HG03064 (cell line): ENCODE results near the gene CENPT.
A peak's percentile ranks its signal among the peaks of the same experiment; 100 is the strongest.
"Not testable (repeated sequence)": the region's sequence is repeated elsewhere in the genome, so short reads cannot be mapped to it uniquely, and the experiment has no call there.

Source experiments
- ATAC-seq: cut with Tn5 transposase; IDR thresholded peaks from one replicate; pipeline ENCODE4 v1.9.1; 2021; ENCODE audit warnings: low read depth; ENCODE audit not compliant: unreplicated experiment

Gene CENPT

DNA sequence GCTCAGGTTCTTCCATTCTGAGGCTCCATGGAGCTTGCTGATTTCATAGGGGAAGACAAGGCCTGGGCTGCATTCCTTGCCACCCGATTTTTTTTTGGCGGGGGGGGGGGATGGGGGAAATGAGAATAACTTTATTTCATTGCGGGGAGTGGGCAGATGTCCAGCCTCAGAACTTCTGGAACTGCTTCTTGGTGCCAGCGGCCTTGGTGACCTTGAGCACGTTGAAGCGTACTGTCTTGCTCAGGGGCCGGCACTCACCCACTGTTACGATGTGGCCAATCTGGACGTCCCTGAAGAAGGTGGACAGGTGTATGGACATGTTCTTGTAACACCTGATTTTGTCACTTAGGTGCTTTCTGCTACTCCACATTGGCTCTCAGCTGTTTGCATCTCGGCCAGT lies 8.3 kb upstream of the CENPT start:
- no peak for ATAC-seq

DNA sequence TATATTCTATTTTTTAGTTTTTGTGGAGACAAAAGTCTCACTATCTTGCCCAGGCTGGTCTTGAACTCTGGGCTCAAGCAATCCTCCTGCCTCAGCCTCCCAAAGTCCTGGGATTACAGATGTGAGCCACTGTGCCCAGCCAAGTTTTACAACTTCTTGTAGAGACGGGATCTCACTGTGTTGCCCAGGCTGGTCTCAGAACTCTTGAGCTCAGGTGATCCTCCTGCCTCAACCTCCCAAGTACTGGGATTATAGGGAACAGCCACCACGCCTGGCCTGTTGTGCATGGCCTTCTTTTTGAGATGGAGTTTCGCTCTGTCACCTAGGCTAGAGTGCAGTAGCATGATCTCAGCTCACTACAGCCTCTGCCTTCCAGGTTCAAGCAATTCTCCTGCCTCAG lies 6.2 kb upstream of the CENPT start:
- ATAC-seq: no peak

GRCh38 chr16:67848118-67848517 lies 625 bp upstream of the CENPT start:
- ATAC-seq: no peak

- peak; percentile 49 for ATAC-seq
Observed at GRCh38 chr16:67846320-67847063, 1.0 kb downstream of the CENPT start, which contains the start of gene NUTF2. Gene NUTF2, plus strand, starts transcription at chr16:67846933. Its CDS starts 18,198 bp downstream, at chr16:67865131.

DNA sequence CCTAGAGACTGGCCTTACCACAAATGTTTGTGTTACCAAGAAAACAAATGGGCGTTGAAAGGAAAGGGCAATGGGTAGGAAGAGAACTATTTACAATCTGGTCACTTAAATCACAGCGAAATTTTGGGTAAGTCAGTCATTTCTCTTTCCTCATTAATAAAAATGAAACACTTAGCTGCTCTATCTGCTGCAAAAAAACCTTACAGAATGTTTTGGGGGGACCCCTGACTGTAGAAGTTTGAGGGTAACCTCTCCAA lies 1.5 kb downstream of the CENPT start:
- ATAC-seq: no peak

- ATAC-seq: no peak
Observed at GRCh38 chr16:67845291-67846062, 2.0 kb downstream of the CENPT start.

- no peak for ATAC-seq
Observed at GRCh38 chr16:67844497-67844896, 3.0 kb downstream of the CENPT start.

DNA sequence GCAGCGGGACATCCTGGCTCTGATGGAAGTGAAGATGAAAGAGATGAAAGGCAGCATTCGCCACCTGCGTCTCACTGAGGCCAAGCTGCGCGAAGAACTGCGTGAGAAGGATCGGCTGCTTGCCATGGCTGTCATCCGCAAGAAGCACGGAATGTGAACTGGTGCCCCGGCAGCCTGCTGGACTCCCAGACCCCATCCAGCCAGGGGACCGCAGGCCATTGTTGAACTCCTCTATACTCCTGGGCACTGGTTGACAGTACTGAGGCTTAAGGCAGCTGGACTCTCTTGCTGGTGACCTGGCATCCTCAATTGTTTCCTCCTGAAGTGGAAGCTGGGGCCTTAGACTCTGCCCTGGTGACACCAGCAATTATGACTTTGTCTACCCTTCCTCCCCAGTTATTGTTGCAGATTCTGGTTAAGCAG lies 4.1 kb downstream of the CENPT start:
- no peak for ATAC-seq

GRCh38 chr16:67842509-67843342 lies 4.8 kb downstream of the CENPT start:
- ATAC-seq: no peak

DNA sequence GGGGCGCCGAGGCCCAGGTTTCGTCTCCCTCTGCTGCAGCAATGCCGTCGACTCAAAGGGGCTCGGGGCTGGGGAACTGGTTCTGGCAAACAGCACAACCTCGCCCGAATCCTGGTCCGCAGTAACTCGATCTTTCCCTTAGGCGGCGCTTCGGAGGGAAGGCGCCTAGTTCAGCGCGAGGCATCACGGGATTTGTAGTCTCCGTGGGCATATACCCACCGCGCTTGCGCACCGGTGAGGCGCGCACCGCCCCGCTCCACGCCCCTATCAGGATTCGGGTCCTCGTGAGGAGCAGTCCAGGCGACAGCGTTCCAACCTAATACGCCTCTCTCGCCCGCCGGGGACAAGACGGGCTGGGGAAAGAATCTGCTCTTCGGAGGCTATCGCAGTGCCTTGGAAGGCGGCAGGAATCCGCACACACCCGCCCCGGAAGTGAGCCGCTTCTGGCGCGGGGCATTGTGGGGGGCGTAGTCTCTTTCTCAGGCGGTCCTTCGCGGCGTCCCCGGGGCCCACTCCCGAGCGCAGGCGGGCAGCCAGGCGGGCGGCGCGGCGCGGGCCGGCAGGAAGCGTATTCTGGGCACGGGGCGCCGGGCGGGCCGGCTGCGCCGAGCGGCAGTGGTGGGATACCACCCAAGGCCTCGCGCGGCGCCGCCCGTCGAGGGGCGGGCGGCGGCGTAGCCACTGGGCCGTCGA lies 5.5 kb downstream of the CENPT start, which contains the start of gene THAP11:
THAP11 (plus strand) TSS at position 505 of the 693 bp plus-strand sequence. CDS start 235 bp downstream, outside the sequence.
- peak; percentile 46 for ATAC-seq

DNA sequence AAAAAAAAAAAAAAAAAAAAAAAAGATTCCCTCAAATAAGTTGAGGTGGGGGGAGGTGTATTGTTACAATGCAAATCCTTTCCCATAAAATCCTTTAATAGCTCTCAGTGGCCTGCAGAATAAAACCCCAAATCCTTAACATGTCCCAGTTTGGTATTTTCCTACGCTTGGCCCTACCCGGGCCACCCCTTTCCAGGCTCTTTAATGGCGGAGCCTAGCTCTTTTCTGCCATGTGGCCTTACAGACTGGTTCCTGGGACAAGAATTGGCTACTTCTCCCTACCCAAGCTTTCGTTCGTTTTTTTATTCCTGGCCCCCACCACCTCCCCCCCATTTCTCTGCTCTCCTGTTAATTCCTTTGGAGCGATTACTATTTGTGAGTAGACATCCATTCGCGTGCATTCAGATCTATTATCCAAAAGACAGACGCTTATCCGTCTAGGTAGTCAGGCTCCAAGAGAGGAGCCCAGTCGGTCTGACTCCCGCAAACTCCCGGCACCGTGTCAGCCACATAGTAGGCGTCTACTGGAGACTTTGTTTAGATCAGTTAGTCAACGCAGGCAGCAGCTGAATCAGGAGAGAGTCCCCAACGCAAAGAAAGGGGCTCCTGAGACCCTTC lies 6.2 kb downstream of the CENPT start:
- ATAC-seq: no peak

DNA sequence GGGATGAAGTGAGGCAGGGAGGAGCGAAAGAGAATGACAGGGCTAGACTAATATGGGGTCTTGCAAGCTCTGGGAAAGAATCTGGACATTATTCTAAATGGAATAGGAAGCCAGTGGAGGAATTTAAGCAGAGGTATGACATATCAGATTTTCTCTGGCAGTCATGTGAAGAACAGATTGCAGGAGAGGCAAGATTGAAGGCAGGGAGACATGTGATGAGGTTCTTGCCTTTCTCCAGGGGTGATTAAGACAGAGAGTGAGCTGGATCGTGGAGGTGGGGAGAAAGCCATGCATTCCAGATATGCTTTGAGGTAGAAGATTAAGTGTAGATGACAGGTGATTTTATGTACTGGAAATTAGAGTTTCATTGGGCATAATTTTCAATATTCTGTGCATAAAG lies 9.7 kb downstream of the CENPT start:
- ATAC-seq: no peak

- not testable (repeated sequence) for ATAC-seq
Observed at GRCh38 chr16:67837190-67837589, 10.3 kb downstream of the CENPT start.

DNA sequence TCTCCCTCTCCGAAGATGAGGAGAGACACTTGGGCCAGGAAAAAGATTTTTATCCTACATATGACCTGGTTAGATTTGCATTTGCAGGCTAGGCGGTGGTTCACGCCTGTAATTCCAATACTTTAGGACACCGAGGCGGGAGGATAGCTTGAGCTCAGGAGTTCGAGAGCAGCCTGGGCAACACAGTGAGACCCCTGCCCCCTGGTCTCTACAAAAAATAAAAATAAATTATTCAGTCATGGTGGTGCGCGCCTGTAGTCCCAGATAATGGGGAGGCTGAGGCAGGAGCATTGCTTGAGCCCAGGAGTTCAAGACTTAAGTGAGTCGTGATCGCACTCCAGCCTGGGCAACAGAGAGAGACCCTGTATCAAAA lies 13.3 kb downstream of the CENPT start:
- no peak for ATAC-seq

GRCh38 chr16:67833415-67834241 lies 13.9 kb downstream of the CENPT start:
- peak; percentile 93 for ATAC-seq

DNA sequence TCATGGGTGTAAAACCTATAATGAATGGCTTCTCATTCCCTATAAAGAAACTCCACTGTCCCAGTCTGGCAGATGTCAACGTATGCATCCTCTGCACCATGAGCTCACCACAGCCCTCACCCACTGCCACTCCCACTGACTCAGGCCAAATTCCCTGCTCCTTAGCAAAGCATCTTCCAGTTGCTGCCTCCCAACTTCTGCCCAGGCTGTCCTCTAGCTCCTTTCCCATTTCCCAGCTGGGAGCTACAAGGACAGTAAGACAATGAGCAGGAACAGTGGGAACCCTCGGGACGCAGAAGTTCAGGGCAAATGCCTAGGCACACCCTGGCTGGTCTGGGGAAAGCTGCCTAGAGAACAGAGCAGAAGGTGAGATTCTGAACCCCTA lies 14.5 kb downstream of the CENPT start:
- ATAC-seq: no peak

GRCh38 chr16:67828651-67829050 lies 18.8 kb downstream of the CENPT start:
- ATAC-seq: no peak

- no peak for ATAC-seq
Observed at GRCh38 chr16:67825906-67826305, 21.6 kb downstream of the CENPT start.

GRCh38 chr16:67825119-67825518 lies 22.4 kb downstream of the CENPT start:
- no peak for ATAC-seq
